Tibial nerve (tissue), 4 donors: ENCODE results near the gene DPP8. TPM values are rescaled to one million over a fixed set of nuclear protein-coding genes. Genes with fewer than 3 reads are reported as not detected.

Experiments used
- DNase-seq, 2 donors: peaks; one replicate each; pipeline ENCODE4 v3.0.0-alpha.2; 2019; ENCODE audit warnings: low spot score in 2 of 2
- H3K27ac ChIP-seq, 4 donors: fragments of 200-600 bp; sonication (generic) in 3 of 4; one replicate each; pipeline ENCODE4 v1.5.1; 2017 to 2019; ENCODE audit warnings: mild to moderate bottlenecking in 1 of 4
- H3K27me3 ChIP-seq, 2 donors: fragments of 200-600 bp; sonication (generic) in 1 of 2; one replicate each; pipeline versions ENCODE4 v1.5.1 to v1.6.0; 2017 to 2019
- H3K36me3 ChIP-seq, 3 donors: fragments of 200-600 bp; sonication (generic); one replicate each; pipeline ENCODE4 v1.5.1; 2018 to 2019
- H3K4me1 ChIP-seq, 4 donors: fragments of 200-600 bp; sonication (generic) in 3 of 4; one replicate each; pipeline ENCODE4 v1.5.1; 2017 to 2019
- H3K4me3 ChIP-seq, 4 donors: fragments of 200-600 bp; sonication (generic) in 3 of 4; one replicate each; pipeline ENCODE4 v1.5.1; 2017 to 2019; ENCODE audit warnings: mild to moderate bottlenecking in 1 of 4, moderate library complexity in 1 of 4
- H3K9me3 ChIP-seq, 4 donors: fragments of 200-600 bp; sonication (generic) in 3 of 4; one replicate each; pipeline ENCODE4 v1.5.1; 2017 to 2019
- EP300 ChIP-seq, 2 donors: sonication (generic); formaldehyde crosslinking; IDR thresholded peaks; one replicate each; pipeline ENCODE4 v1.6.1; 2017; ENCODE audit warnings: antibody characterized with exemption in 2 of 2, mild to moderate bottlenecking in 1 of 2
- POLR2A ChIP-seq, 2 donors: fragments of 450-650 bp; IDR thresholded peaks; one replicate each; pipeline ENCODE4 v1.6.1; 2017; ENCODE audit warnings: antibody characterized with exemption in 2 of 2, mild to moderate bottlenecking in 2 of 2, moderate library complexity in 2 of 2
- WGBS, 2 donors: methylation state at CpG; one replicate each; pipeline ENCODE4 v1.1.5; 2018; 5-methylcytosine and 5-hydroxymethylcytosine counted together
- total RNA-seq, 4 donors: library from RNA; depleted of rRNA; stranded (reverse); fragments of >200 nt; gene quantifications; one replicate each; pipeline ENCODE4 v1.1.0, GENCODE V29; 2016
- TF ChIP-seq, protein P1 (sequence below), 5 experiments: fragments of 200-600 bp in 3 of 5; fragments of 450-650 bp in 2 of 5; sonication (generic) in 3 of 5; IDR thresholded peaks; one replicate each; pipeline ENCODE4 v1.5.1; 2016 to 2019; ENCODE audit warnings: antibody characterized with exemption in 5 of 5, mild to moderate bottlenecking in 3 of 5, moderate library complexity in 2 of 5

The DPP8 gene
- total RNA-seq, 4 donors from 2014 or later = 31.2 to 49.4 (median 37.6) TPM

GRCh38 chr15:65524226-65524625 lies 6.7 kb upstream of the DPP8 start:
- WGBS, 2 donors = 75 to 81% methylated on average over 10 of the region's 10 CpGs
- TF ChIP-seq POLR2A (IDR thresholded peaks at IDR 0.05) (no peak), EP300 (IDR thresholded peaks at IDR 0.05) (no peak)
- TF ChIP-seq, protein P1, sequence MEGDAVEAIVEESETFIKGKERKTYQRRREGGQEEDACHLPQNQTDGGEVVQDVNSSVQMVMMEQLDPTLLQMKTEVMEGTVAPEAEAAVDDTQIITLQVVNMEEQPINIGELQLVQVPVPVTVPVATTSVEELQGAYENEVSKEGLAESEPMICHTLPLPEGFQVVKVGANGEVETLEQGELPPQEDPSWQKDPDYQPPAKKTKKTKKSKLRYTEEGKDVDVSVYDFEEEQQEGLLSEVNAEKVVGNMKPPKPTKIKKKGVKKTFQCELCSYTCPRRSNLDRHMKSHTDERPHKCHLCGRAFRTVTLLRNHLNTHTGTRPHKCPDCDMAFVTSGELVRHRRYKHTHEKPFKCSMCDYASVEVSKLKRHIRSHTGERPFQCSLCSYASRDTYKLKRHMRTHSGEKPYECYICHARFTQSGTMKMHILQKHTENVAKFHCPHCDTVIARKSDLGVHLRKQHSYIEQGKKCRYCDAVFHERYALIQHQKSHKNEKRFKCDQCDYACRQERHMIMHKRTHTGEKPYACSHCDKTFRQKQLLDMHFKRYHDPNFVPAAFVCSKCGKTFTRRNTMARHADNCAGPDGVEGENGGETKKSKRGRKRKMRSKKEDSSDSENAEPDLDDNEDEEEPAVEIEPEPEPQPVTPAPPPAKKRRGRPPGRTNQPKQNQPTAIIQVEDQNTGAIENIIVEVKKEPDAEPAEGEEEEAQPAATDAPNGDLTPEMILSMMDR (IDR thresholded peaks at IDR 0.05) = no peak
- no peak overlapping the region for H3K27ac ChIP-seq

DNA sequence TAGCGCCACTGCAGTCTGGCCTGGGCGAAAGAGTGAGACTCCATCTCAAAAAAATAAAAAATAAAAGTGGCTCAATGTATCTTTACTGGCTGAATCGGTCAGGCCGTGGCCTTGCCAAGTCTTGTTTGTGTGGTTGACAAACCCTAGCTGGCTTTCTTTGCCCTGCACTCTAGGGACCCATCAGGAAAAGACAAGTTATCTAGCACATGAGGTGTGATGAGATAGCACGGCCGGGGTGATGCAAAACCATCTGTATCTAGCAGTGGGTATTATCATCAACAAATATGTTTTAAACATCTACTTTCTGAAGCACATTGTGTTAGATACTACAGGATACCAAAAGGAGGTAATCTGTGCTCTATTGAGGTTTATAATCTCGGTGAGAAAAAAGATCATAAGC lies 3.9 kb upstream of the DPP8 start:
- no peak overlapping the region for H3K27ac ChIP-seq
- TF ChIP-seq EP300 (IDR thresholded peaks at IDR 0.05) (no peak), POLR2A (IDR thresholded peaks at IDR 0.05) (no peak)
- TF ChIP-seq, protein P1 (IDR thresholded peaks at IDR 0.05) = no peak
- no peak overlapping the region for H3K4me3 ChIP-seq
- no peaks in the 10 kb centered on the region for H3K27me3 ChIP-seq
- no peaks in the 10 kb centered on the region for H3K36me3 ChIP-seq
- WGBS, 2 donors = 88 to 91% methylated on average over 7 of the region's 7 CpGs
- peaks cover under 1 to 5% (median 5%) of the 10 kb centered on the region in 4 donors for H3K4me1 ChIP-seq
- DNase-seq = no peak
- H3K9me3 ChIP-seq = no peaks in the 10 kb centered on the region

More at GRCh38 chr15:65524226-65524625, 6.7 kb upstream of the DPP8 start:
- Histone ChIP-seq H3K4me3 (no peak overlapping the region), H3K36me3 (no peaks in the 10 kb centered on the region), H3K27me3 (no peaks in the 10 kb centered on the region), H3K4me1 (peaks cover 0 to under 1% (median 0%) of the 10 kb centered on the region in 4 donors), H3K9me3 (no peaks in the 10 kb centered on the region)
- DNase-seq = no peak

GRCh38 chr15:65518633-65519285 lies 1.3 kb upstream of the DPP8 start:
- no peaks in the 10 kb centered on the region for H3K9me3 ChIP-seq
- H3K36me3 ChIP-seq = peaks cover 0 to 7% (median 0%) of the 10 kb centered on the region in 3 donors
- peaks cover 5 to 30% (median 20%) of the 10 kb centered on the region in 4 donors for H3K4me1 ChIP-seq
- no peak overlapping the region for H3K27ac ChIP-seq
- no peak overlapping the region for H3K4me3 ChIP-seq
- DNase-seq = no peak
- WGBS, 2 donors = 86 to 90% methylated on average over 4 of the region's 4 CpGs
- no peaks in the 10 kb centered on the region for H3K27me3 ChIP-seq
- TF ChIP-seq POLR2A (IDR thresholded peaks at IDR 0.05) (no peak), EP300 (IDR thresholded peaks at IDR 0.05) (no peak)
- TF ChIP-seq, protein P1 (IDR thresholded peaks at IDR 0.05) = no peak

DNA sequence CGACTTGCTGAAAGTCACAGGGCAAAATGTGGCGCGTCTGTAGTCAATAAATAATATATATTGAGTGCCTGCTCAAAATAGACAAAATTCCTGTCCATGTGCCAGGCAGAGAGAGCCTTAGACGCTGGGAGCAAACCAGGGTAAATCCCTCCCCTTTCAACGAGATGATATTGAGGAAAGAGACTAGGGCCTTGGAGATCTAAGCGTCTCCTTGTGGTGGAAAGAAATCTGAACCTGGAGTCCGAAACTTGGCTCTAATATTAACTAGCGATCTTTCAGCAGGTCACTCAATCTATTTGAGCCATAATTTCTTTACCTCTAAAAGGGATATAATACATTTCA lies 348 bp upstream of the DPP8 start:
- no peak for DNase-seq
- Histone ChIP-seq H3K27me3 (no peaks in the 10 kb centered on the region), H3K9me3 (no peaks in the 10 kb centered on the region), H3K4me3 (peak overlapping the region in 3 of 4 donors; percentile 67 to 98 (median 88)), H3K27ac (peak overlapping the region in 2 of 4 donors; percentile 44 to 92), H3K36me3 (peaks cover 0 to 7% (median 0%) of the 10 kb centered on the region in 3 donors), H3K4me1 (peaks cover 5 to 40% (median 20%) of the 10 kb centered on the region in 4 donors)
- WGBS, 2 donors = 30 to 33% methylated on average over 8 of the region's 8 CpGs
- TF ChIP-seq, protein P1 (IDR thresholded peaks at IDR 0.05) = no peak
- TF ChIP-seq EP300 (IDR thresholded peaks at IDR 0.05) (no peak), POLR2A (IDR thresholded peaks at IDR 0.05) (no peak)

GRCh38 chr15:65512807-65513416 lies 4.6 kb downstream of the DPP8 start:
- peak overlapping the region in 3 of 4 donors; percentile 3 to 73 (median 21) for H3K27ac ChIP-seq
- H3K27me3 ChIP-seq = no peaks in the 10 kb centered on the region
- peaks cover 0 to 41% (median 0%) of the 10 kb centered on the region in 3 donors for H3K36me3 ChIP-seq
- peak in 1 of 2 donors; percentile 70 for DNase-seq
- peak overlapping the region in 1 of 4 donors; percentile 23 for H3K4me3 ChIP-seq
- H3K9me3 ChIP-seq = no peaks in the 10 kb centered on the region
- WGBS, 2 donors = 43 to 44% methylated on average over 10 of the region's 10 CpGs
- peaks cover 5 to 57% (median 20%) of the 10 kb centered on the region in 4 donors for H3K4me1 ChIP-seq
- TF ChIP-seq POLR2A (IDR thresholded peaks at IDR 0.05) = no peak
- peak in 1 of 2 donors; percentile 44 for TF ChIP-seq EP300 (IDR thresholded peaks at IDR 0.05)
- TF ChIP-seq, protein P1 (IDR thresholded peaks at IDR 0.05) = no peak
